SW 1271 (cell line): ENCODE results near the gene TBC1D2B.
"Not testable (repeated sequence)": the region's sequence is repeated elsewhere in the genome, so short reads cannot be mapped to it uniquely, and the experiment has no call there.

Experiments
- DNase-seq, 2 experiments: peaks; one replicate each; lab custom pipeline; 2025; lab: John Stamatoyannopoulos, UW

TBC1D2B gene

DNA sequence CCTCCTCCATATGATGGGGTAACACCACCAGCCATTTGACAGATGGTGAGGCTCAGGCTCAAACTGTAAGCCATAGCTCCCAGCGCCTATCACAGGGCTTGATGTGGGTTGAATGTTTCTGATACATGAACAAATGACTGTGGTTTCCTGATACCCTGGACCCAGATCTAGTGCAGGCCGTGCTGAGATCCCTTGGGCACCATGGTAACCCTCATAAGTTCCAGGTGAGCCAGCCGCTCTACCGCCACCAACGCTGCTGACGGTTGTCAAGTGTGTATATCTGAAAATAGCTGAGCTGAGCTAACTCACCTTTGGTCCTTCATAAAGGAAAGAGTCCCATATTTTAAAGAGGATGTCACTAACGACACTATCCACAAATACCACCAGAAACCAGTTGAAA lies 74.5 kb downstream of the TBC1D2B start:
- DNase-seq = no peak

DNA sequence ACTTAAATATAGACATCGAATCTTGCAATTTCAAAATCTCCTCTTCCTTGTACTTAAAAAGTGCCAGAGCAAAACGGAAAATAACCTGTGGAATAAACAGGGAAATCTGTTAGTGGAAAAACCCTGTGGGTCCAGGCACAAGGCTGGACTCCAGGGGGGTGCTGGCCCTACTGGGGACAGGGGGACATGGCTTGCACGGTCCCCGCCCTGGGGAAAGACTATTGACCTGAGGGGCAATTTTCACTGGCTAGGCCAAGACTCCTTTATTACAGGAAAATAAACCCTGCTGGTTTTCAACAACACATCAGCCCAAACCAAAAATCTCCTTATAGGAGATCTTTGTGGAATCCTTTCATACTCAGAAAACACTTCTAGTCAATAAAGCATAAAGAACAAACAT lies 75.9 kb downstream of the TBC1D2B start:
- no peak for DNase-seq

DNA sequence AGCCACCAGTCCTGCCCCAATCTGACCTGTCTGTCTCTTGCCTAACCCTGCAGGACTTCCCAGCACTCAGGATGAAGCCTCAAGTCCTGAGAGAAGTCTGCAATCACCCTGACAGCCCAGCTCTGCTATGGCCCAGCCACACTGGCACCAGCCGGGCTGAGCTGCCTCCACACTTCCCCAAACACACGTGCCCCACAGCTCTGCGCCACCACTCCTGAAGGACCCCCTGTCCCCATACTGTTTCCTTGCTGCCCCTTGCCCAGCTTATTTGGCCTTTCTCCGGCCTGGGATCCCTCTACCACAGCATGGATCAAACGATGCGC lies 76.6 kb downstream of the TBC1D2B start:
- DNase-seq = no peak

DNA sequence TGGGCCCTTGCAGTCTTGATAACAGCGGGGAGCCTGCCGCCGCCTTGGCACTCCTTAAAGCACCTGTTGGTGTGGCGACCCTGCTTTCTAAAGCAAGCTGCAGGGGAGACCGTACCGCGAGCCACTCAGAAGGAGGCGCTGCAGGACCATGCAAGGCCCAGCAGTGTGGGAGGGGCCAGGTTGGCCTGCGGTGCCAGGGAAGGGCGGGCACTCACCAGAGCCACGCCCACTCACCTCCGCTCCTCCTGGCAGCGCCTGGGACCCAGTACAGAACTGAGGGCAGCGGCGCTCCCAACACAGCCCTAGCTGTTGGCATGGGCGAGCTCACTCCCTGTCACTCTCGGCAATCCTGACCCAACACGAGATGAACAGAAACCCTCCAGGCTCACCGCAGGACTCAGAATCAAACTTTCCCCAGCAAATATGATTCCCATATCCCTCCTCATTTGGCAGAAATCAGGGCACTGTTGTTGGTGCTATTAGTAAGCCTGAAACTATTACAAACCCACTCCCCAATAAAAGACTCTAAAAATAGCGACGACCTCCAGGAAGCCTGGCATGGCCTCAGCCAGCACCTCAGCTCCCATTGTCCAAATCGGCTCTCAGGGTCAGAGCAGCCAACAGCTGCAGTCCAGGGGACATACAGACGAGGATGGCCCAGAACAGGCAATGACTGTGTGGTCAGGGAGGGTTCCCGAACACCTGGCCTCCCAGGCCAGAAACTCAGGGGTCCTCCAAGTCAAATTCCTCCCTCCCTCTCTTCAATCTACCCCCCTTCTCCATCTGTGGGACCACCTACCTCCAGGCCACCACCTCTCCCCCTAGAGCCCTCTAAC lies 77.2 kb downstream of the TBC1D2B start:
- peak; percentile 31 to 36 for DNase-seq

DNA sequence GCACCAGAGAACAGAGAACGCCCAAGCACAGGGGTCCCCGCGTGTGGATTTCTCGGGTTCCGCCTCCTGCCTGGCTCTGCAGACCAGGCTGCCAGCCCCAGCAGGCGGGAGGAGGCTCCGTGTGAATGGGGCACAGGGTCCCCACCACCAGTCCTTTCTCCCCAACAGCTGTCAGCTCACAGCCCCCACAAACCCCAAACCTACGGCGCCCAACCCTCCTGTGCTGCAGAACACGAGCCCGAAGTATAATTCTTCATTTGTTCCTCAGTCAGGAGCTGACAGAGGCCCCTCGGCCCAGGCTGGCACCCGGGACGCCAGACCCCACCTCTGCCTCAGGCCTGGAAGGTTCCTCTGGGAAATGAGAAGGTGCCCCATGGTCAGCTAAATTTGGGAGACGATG lies 78.0 kb downstream of the TBC1D2B start:
- no peak for DNase-seq

DNA sequence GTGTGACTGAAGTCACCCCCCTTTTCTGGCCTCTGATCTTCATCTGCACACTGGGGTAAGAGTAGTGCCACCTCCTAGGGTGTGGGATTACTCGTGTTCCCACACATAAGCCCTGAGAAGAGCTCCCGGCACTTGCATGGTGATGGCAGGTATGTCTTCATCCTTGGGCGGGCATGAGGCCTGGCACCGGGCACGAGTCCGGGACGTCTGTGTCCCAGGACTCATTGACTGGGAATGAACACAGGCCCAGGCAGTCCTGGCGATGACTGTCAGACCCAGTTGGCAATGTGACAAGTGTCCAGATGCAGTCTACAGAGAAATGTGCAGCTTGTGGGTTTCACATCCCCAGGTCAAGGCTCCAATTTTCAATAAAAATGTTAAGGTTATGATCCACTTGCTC lies 78.9 kb downstream of the TBC1D2B start:
- no peak for DNase-seq

DNA sequence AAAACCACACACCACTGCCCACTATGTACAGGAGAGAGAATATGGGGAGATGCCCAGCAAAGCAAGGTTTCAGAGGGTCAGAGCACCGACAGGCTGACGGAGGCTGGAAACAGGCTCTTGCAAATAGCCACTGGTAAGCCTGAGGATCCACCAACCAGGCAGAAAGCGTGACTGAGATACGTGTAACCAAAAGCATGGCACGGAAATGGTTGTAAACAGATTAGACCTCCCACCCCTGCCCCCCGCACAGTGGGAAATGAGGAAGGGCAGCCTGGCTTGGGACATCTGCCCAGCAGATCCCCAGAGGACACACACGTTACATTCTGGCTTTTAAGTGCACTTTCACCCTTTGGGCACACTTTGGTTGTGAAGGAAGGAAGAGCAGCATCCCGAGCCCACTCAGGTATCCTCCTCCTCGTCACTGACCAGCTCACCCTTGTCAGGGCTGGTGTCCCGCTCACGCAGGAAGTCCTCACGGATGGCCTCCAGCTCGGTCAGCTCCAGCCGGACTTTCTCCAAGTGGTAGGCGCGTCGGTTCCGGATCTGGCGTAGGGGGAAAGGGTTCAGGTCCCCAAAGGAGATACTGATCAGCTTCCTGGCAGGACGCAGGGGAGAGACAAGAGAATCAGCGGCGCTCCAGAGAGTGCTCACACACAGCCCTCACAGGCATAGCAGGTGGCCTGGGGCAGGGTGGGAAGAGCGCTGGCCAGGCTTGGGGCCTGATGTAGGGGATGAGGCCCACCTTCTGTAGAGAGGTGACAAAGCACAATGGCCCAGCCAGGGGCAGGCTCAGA lies 79.6 kb downstream of the TBC1D2B start:
- not testable (repeated sequence) for DNase-seq

DNA sequence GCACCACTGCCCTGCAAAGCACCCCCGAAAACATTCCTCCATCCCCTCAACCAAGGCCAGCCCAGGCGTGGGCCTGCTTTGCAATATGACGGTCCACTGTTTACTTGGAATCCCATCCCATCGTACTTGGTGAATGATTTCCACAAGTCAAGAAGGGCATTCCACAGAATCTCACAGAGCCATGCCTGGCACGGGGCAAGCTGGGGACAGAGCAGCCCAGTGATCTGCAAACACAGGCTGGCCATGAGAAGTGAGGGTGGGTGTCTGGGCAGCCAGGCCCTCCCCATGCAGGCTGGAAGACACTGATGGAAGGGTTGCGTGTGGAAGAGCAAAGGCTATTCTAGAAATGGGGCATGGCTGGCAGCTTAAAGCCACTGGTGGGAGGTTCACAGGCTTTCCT lies 80.3 kb downstream of the TBC1D2B start:
- not testable (repeated sequence) for DNase-seq

DNA sequence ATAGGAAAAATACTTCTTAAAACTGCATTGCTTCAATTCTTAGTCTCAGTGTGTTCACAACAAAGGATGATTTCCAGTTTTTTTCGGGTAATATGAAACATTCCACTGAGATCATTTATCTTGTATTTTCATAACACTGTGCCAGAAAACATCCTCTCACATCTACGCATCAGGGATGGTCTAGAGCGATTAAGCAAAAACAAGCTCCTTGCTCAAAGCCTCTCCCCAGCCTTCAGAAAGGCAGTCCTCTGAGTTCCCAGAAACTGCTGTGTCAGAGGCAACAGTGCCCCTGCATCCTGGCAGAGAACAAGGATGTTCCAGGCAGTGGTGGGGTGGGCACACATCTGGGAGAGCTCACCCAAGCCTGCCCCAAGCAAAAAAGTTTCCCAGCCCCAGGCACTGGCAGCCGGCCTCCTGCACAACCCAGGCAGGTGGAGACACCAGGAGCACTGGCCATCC lies 80.8 kb downstream of the TBC1D2B start:
- DNase-seq = not testable (repeated sequence)

DNA sequence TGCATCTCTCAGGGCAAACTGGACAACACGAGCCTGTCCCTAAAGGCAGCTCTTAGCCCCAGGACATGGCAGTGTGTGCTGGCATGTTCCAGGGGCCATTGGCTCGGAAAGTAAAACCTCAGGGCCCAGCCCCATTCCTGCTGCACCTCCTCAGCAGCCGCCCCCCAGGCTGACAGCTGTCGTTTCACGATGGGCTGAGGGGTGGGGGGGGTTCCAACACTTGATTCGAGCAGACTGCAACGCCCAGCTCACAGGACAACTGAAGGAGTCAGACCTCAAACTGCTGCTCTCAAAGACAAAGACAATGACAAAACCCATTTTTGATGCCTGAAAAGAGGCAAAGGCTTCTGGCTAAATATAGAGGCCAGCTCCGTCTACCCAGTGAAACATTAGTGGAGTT lies 81.3 kb downstream of the TBC1D2B start:
- not testable (repeated sequence) for DNase-seq

DNA sequence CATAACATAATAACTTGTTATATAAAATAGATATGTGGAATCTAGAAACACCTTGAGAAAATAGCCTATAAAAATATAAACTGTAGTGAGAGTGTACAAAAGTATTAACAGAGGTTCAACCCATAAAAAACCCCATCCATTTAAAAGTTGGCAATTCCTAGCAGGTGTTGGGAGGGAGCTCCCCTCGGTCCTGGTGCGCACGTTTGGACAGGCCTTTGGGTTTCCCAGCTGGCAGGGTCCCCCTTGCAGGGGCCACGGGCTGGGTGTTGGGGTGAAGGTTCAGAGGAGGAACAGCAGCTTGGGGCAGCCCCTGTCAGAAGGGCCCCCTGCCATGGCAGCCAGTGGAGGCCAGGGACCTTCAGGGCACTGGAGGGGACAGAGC lies 82.0 kb downstream of the TBC1D2B start:
- DNase-seq = not testable (repeated sequence)

DNA sequence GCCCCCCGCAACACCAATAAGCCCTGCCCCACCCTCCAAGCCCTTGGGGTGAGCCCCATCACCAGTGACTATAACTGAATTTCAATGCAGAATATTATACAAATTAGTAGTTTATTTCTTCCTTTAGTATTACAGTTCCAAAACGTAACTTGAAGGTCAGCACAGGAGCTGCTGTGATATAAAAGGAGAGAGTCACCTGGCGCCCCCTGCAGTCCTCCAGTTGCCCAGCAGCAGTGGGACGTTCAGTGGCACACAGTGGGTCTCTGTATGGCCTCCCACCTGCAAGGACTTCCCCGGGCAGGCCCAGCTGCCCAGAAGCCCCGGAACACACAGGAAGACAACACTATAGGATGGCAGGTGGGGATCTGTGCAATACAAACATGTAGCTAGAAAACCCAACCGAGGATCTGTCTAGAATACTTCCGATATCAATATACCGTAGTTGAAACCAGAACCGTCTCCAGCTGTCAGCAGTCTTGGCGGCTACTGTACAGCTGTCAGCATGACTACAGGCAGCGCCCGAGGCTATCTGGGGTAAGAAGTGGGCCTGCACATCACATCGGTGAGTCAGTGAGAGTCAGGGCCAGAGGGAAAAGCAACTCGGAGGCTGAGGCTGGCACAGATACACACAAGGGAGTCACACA lies 82.5 kb downstream of the TBC1D2B start:
- peak in 1 of 2 experiments; percentile 24 for DNase-seq

DNA sequence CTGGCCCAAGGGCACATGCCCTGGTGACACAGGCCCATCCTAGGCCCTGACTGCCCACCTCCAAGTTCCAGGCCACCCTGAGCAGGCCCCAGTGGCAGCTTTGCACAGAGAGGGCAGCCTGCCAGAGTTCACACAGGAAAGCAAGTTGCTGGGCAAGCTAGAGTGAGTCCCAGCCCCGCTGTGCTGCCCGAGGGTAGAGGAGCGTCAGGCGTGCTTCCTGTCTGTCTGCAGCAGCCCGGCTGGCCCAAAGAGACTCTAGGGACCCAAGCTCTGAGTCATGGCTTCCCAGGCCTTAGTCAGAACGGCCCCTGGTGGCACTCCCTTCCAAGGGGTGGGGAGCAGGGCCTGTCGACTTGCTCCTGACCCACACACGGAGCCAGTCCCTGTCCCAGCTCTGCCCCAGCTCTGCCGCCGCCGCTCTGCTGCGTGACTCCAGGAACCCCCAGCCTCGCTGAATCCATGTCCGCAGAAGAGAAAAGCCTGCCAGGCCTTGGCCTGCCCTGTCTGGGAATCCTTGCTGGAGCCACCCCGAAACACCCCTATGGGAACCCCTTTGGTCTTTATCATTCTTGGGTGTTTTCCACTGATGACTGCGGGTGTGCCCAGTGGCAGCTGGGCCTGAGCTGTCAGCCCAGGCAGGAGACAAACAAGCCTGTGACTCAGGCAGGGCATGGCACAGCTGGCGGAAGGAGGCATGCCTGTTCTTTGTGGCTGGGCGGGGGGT lies 83.4 kb downstream of the TBC1D2B start:
- peak; percentile 96 for DNase-seq

DNA sequence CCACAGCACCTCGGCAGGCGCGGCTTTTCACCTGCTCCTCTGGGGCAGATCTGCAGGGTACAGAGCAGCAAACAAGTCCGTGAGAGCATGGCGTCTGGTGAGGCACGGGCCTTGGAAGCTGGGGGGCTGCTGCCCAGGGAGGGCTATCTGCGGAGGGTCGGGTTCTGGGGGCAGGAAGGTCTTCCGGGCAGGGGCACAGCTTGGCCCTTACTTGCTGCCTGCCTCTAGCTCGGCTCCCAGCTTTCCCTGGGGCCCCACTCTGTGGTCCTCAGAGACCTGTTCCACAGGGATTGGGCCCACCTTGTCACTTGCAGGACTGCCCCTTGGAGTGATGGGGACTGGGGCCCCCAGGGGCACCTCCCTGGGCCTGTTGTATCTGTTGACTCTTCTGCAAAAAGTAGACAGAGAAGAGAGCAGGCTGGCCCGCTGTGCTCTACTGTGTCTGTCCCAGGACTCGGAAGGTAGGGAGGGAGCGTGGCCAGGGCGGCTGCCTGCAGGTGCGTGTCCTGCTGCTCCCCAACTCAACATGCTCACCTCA lies 84.1 kb downstream of the TBC1D2B start:
- DNase-seq = no peak

DNA sequence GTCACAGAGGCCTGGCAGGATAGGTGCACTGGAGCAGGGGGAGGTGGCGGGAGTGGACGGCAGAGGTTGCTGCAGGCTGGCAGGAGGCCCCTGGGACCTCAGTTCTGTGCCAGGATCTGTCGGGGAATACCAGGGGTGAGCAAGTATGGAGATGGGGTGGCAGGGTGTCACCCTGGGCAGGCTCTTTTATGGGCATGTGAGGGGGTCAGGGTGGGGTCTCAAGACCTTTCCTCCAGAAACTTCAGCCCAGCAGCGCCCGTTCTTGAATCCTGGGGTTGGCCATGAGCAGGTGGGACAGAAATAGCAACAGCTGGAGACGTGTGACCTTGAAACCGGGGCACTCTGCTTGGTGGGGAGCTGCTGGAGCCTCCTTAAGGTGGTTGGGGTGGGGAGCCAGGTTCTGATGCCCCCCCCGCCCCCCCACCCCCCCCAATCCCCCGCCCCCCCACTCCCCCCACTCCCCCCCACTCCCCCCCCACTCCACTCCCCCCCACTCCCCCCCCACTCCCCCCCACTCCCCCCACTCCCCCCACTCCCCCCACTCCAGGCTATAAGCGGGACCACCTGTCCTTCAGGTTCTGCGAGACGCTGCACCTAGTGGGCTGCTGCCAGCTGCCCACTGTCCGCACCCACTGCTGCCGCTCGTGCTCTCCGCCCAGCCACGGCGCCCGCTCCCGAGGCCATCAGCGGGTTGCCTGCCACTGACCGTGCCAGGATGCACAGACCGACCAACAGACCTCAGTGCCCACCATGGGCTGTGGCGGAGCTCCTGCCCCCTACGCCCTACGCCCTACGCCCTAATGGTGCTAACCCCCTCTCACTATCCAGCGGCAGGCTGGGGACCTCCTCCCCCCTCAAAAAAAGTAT lies 84.9 kb downstream of the TBC1D2B start:
- DNase-seq = no peak

DNA sequence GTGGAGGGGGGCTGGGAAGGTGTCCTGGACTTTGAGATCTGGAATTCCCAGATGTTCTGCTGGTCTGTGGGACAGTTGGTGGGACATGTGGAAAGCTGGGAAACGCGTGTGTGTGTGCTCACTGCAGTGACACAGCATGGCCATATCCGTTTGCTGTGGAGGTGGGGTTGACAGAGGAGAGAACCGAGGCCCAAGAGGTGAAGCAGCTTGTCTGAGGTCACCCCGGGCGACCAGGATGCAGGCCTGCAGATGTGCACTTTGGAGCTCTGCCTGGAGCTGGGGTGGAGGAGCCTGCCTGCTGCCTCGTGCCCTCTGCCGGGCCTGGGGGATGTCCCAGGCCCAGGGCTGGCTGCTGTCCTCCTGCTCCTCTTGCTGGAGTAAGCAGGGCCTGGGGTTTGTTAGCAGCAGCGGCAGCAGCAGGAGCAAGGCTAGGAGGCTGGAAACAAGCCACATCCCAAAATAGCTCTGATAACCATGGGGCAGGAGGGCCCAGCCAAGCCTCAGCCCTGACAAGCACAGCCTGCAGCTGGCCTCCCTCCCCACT lies 85.8 kb downstream of the TBC1D2B start:
- DNase-seq = not testable (repeated sequence)

DNA sequence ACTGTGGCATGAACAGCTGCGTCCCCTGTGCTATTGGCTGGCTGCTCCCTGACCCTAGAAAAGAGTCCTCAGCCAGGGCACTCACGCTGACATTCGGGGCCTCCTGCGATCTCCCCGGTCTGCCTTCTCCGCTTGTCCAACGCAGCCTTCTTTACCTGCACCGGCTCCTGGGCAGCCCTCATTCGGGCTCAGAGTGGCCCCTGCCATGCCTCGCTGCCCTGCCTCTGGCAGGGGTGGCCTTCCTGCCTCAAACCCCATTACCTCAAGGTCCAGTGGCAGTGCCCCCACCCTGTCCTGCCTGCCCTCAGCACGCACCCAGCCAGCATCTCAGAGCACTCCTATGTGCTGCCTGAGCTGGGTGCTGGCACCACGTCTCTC lies 86.5 kb downstream of the TBC1D2B start:
- no peak for DNase-seq

DNA sequence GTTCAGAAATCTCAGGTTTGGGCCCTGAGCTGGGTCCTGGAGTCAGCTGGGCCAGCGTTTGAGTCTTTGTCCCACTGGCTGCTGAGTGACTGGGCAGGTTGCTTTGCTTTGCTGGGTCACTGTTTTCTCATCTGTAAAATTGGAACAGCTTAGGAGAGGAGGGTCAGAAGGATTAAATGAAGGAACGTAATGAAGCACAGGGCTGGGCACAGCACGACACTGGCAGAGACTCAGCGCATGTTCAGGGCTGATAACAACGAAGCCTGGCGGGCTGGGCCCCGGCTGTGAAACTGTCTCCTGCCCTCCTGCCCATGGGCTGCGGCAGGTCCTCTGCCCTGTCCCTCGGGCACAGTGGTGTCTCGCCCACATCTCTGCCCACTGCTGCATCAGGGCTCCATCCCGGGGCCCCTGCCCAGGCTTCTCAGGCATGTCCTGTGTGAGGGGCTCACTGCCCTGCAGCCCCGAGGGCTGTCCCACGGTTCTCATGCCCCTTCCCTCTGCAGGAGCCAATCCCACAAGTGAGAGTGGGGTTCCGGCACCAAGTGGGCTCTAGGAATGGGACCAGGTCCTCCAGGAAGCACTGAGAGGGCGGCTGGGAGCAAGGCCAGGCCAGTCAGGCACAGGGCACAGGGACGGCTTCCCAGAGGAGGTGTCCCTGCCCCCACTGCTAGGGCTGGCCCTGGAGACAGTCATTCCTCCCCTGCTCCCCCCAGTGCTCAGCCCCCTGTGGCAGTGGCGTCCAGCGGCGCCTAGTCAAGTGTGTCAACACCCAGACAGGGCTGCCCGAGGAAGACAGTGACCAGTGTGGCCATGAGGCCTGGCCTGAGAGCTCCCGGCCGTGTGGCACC lies 88.0 kb downstream of the TBC1D2B start:
- no peak for DNase-seq
